ENCODE results near the gene CASQ2.

CASQ2 gene

GRCh38 chr1:115727706-115728249 is 40.7 kb downstream of the CASQ2 start:
- H3K79me2 ChIP-seq (ENCODE audit: control insufficient read depth, low read length) = no peaks in the 10 kb centered on the region
- TF ChIP-seq EZH2phosphoT487 (IDR thresholded peaks at IDR 0.05; ENCODE audit: borderline replicate concordance, low read length) (no peak), CTCF (IDR thresholded peaks at IDR 0.05; ENCODE audit: low read depth, low read length, poor library complexity, severe bottlenecking) (no peak)
- no peaks in the 10 kb centered on the region for H3K36me3 ChIP-seq (ENCODE audit: control insufficient read depth, low read length)
- no peaks in the 10 kb centered on the region for H3K9me3 ChIP-seq (ENCODE audit: control insufficient read depth, insufficient read depth, low read length)
- H4K20me1 ChIP-seq (ENCODE audit: control insufficient read depth, insufficient read depth, low read depth, low read length) = no peaks in the 10 kb centered on the region
- no peaks in the 10 kb centered on the region; the same call in 1 of the 2 replicates for H3K27me3 ChIP-seq (ENCODE audit: control insufficient read depth, low read length)
- no peak overlapping the region for H3K4me2 ChIP-seq (ENCODE audit: low read length)
- H3K9me2 ChIP-seq (replicated peaks; ENCODE audit: control insufficient read depth, low read length) = no peaks in the 10 kb centered on the region
- H3F3A ChIP-seq (ENCODE audit: control insufficient read depth, insufficient read depth) = no peaks in the 10 kb centered on the region
- no peaks in the 10 kb centered on the region for H3K4me1 ChIP-seq (ENCODE audit: control insufficient read depth, low read length)
- no peak overlapping the region for H3K4me3 ChIP-seq (ENCODE audit: low read length)
- H3K27ac ChIP-seq (ENCODE audit: low read depth, low read length) = no peak overlapping the region

DNA sequence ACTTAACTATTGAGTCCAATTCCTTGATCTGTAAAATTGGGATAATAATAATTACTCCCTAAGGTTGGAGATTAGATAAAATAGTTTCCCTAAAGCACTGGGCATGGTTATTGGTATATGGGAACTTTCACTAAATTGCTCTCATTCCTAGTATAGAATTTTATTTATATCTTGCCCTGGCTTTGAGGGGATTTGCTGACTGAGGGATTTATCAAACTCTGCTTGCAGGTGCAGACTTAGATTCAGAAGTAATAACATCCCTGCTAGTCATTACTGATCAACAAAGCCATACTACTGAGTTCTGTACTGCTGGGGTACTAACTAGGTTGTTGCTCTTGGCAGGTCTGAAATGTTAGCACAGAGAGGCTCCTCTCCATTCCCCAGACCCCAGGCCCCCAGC is 41.9 kb downstream of the CASQ2 start:
- Histone ChIP-seq H3K27ac (ENCODE audit: low read depth, low read length) (no peak overlapping the region), H3K4me3 (ENCODE audit: low read length) (no peak overlapping the region), H3K27me3 (ENCODE audit: control insufficient read depth, low read length) (no peaks in the 10 kb centered on the region; the same call in 1 of the 2 replicates), H3F3A (ENCODE audit: control insufficient read depth, insufficient read depth) (no peaks in the 10 kb centered on the region), H3K36me3 (ENCODE audit: control insufficient read depth, low read length) (no peaks in the 10 kb centered on the region), H3K79me2 (ENCODE audit: control insufficient read depth, low read length) (no peaks in the 10 kb centered on the region), H3K4me1 (ENCODE audit: control insufficient read depth, low read length) (no peaks in the 10 kb centered on the region), H3K9me3 (ENCODE audit: control insufficient read depth, insufficient read depth, low read length) (no peaks in the 10 kb centered on the region), H4K20me1 (ENCODE audit: control insufficient read depth, insufficient read depth, low read depth, low read length) (no peaks in the 10 kb centered on the region), H3K4me2 (ENCODE audit: low read length) (no peak overlapping the region), H3K9me2 (replicated peaks; ENCODE audit: control insufficient read depth, low read length) (no peaks in the 10 kb centered on the region)
- no peak for TF ChIP-seq EZH2phosphoT487 (IDR thresholded peaks at IDR 0.05; ENCODE audit: borderline replicate concordance, low read length)
- no peak for TF ChIP-seq CTCF (IDR thresholded peaks at IDR 0.05; ENCODE audit: low read depth, low read length, poor library complexity, severe bottlenecking)

GRCh38 chr1:115726161-115726560 is 42.4 kb downstream of the CASQ2 start:
- no peak overlapping the region for H3K4me2 ChIP-seq (ENCODE audit: low read length)

More at GRCh38 chr1:115726161-115726560, 42.4 kb downstream of the CASQ2 start:
- H3K9me2 ChIP-seq (replicated peaks; ENCODE audit: control insufficient read depth, low read length) = no peaks in the 10 kb centered on the region
- TF ChIP-seq EZH2phosphoT487 (IDR thresholded peaks at IDR 0.05; ENCODE audit: borderline replicate concordance, low read length) = no peak
- no peak for TF ChIP-seq CTCF (IDR thresholded peaks at IDR 0.05; ENCODE audit: low read depth, low read length, poor library complexity, severe bottlenecking)
- H3K79me2 ChIP-seq (ENCODE audit: control insufficient read depth, low read length) = no peaks in the 10 kb centered on the region
- no peaks in the 10 kb centered on the region; the same call in 1 of the 2 replicates for H3K27me3 ChIP-seq (ENCODE audit: control insufficient read depth, low read length)
- H4K20me1 ChIP-seq (ENCODE audit: control insufficient read depth, insufficient read depth, low read depth, low read length) = no peaks in the 10 kb centered on the region
- H3K27ac ChIP-seq (ENCODE audit: low read depth, low read length) = no peak overlapping the region
- no peaks in the 10 kb centered on the region for H3K4me1 ChIP-seq (ENCODE audit: control insufficient read depth, low read length)
- no peaks in the 10 kb centered on the region for H3K9me3 ChIP-seq (ENCODE audit: control insufficient read depth, insufficient read depth, low read length)
- no peaks in the 10 kb centered on the region for H3F3A ChIP-seq (ENCODE audit: control insufficient read depth, insufficient read depth)
- no peaks in the 10 kb centered on the region for H3K36me3 ChIP-seq (ENCODE audit: control insufficient read depth, low read length)
- H3K4me3 ChIP-seq (ENCODE audit: low read length) = no peak overlapping the region

All from DOHH2 (cell line).